ENCODE results near the gene PDE1A.

PDE1A gene

GRCh38 chr2:182261860-182262387 is 164.9 kb downstream of the PDE1A start:
- no peaks in the 10 kb centered on the region for H3K4me1 ChIP-seq (ENCODE audit: control insufficient read depth in 2 of 2, insufficient read depth in 2 of 2, low read length in 2 of 2)
- H3K9ac ChIP-seq (ENCODE audit: low read depth in 1 of 2, low read length in 2 of 2), result no peak overlapping the region
- no peaks in the 10 kb centered on the region for H3K9me3 ChIP-seq (ENCODE audit: control insufficient read depth in 2 of 2, low read length in 2 of 2)
- no peak overlapping the region for H3K4me3 ChIP-seq (ENCODE audit: low read length in 2 of 2)
- no peak overlapping the region for H3K27ac ChIP-seq (ENCODE audit: low read depth in 2 of 2, low read length in 2 of 2)
- H3K36me3 ChIP-seq (ENCODE audit: control insufficient read depth in 2 of 2, insufficient read depth in 2 of 2, low read length in 2 of 2), result no peaks in the 10 kb centered on the region
- H3K27me3 ChIP-seq (ENCODE audit: control insufficient read depth in 2 of 2, insufficient read depth in 2 of 2, low read length in 2 of 2), result no peaks in the 10 kb centered on the region

GRCh38 chr2:182259629-182260150 is 167.1 kb downstream of the PDE1A start:
- Histone ChIP-seq H3K4me3 (ENCODE audit: low read length in 2 of 2) (no peak overlapping the region), H3K27me3 (ENCODE audit: control insufficient read depth in 2 of 2, insufficient read depth in 2 of 2, low read length in 2 of 2) (no peaks in the 10 kb centered on the region), H3K9ac (ENCODE audit: low read depth in 1 of 2, low read length in 2 of 2) (no peak overlapping the region), H3K4me1 (ENCODE audit: control insufficient read depth in 2 of 2, insufficient read depth in 2 of 2, low read length in 2 of 2) (no peaks in the 10 kb centered on the region), H3K36me3 (ENCODE audit: control insufficient read depth in 2 of 2, insufficient read depth in 2 of 2, low read length in 2 of 2) (no peaks in the 10 kb centered on the region), H3K27ac (ENCODE audit: low read depth in 2 of 2, low read length in 2 of 2) (no peak overlapping the region), H3K9me3 (ENCODE audit: control insufficient read depth in 2 of 2, low read length in 2 of 2) (no peaks in the 10 kb centered on the region)

GRCh38 chr2:182252534-182252933 is 174.3 kb downstream of the PDE1A start:
- no peak overlapping the region for H3K27ac ChIP-seq (ENCODE audit: low read depth in 2 of 2, low read length in 2 of 2)

GRCh38 chr2:182248898-182249297 is 177.9 kb downstream of the PDE1A start:
- Histone ChIP-seq H3K4me3 (ENCODE audit: low read length in 2 of 2) (no peak overlapping the region), H3K36me3 (ENCODE audit: control insufficient read depth in 2 of 2, insufficient read depth in 2 of 2, low read length in 2 of 2) (no peaks in the 10 kb centered on the region), H3K27ac (ENCODE audit: low read depth in 2 of 2, low read length in 2 of 2) (no peak overlapping the region), H3K9me3 (ENCODE audit: control insufficient read depth in 2 of 2, low read length in 2 of 2) (no peaks in the 10 kb centered on the region), H3K27me3 (ENCODE audit: control insufficient read depth in 2 of 2, insufficient read depth in 2 of 2, low read length in 2 of 2) (no peaks in the 10 kb centered on the region), H3K9ac (ENCODE audit: low read depth in 1 of 2, low read length in 2 of 2) (no peak overlapping the region), H3K4me1 (ENCODE audit: control insufficient read depth in 2 of 2, insufficient read depth in 2 of 2, low read length in 2 of 2) (no peaks in the 10 kb centered on the region)

More at GRCh38 chr2:182252534-182252933, 174.3 kb downstream of the PDE1A start:
- H3K4me3 ChIP-seq (ENCODE audit: low read length in 2 of 2), result no peak overlapping the region
- no peaks in the 10 kb centered on the region for H3K27me3 ChIP-seq (ENCODE audit: control insufficient read depth in 2 of 2, insufficient read depth in 2 of 2, low read length in 2 of 2)
- H3K36me3 ChIP-seq (ENCODE audit: control insufficient read depth in 2 of 2, insufficient read depth in 2 of 2, low read length in 2 of 2), result no peaks in the 10 kb centered on the region
- H3K9me3 ChIP-seq (ENCODE audit: control insufficient read depth in 2 of 2, low read length in 2 of 2), result no peaks in the 10 kb centered on the region
- no peak overlapping the region for H3K9ac ChIP-seq (ENCODE audit: low read depth in 1 of 2, low read length in 2 of 2)
- no peaks in the 10 kb centered on the region for H3K4me1 ChIP-seq (ENCODE audit: control insufficient read depth in 2 of 2, insufficient read depth in 2 of 2, low read length in 2 of 2)

GRCh38 chr2:182248362-182248761 is 178.5 kb downstream of the PDE1A start:
- Histone ChIP-seq H3K9me3 (ENCODE audit: control insufficient read depth in 2 of 2, low read length in 2 of 2) (no peaks in the 10 kb centered on the region), H3K27ac (ENCODE audit: low read depth in 2 of 2, low read length in 2 of 2) (no peak overlapping the region), H3K27me3 (ENCODE audit: control insufficient read depth in 2 of 2, insufficient read depth in 2 of 2, low read length in 2 of 2) (no peaks in the 10 kb centered on the region), H3K36me3 (ENCODE audit: control insufficient read depth in 2 of 2, insufficient read depth in 2 of 2, low read length in 2 of 2) (no peaks in the 10 kb centered on the region), H3K4me1 (ENCODE audit: control insufficient read depth in 2 of 2, insufficient read depth in 2 of 2, low read length in 2 of 2) (no peaks in the 10 kb centered on the region), H3K4me3 (ENCODE audit: low read length in 2 of 2) (no peak overlapping the region), H3K9ac (ENCODE audit: low read depth in 1 of 2, low read length in 2 of 2) (no peak overlapping the region)

- H3K9ac ChIP-seq (ENCODE audit: low read depth in 1 of 2, low read length in 2 of 2), result no peak overlapping the region
- no peaks in the 10 kb centered on the region for H3K9me3 ChIP-seq (ENCODE audit: control insufficient read depth in 2 of 2, low read length in 2 of 2)
- no peaks in the 10 kb centered on the region for H3K27me3 ChIP-seq (ENCODE audit: control insufficient read depth in 2 of 2, insufficient read depth in 2 of 2, low read length in 2 of 2)
- no peaks in the 10 kb centered on the region for H3K36me3 ChIP-seq (ENCODE audit: control insufficient read depth in 2 of 2, insufficient read depth in 2 of 2, low read length in 2 of 2)
- H3K4me1 ChIP-seq (ENCODE audit: control insufficient read depth in 2 of 2, insufficient read depth in 2 of 2, low read length in 2 of 2), result no peaks in the 10 kb centered on the region
- H3K27ac ChIP-seq (ENCODE audit: low read depth in 2 of 2, low read length in 2 of 2), result no peak overlapping the region
- no peak overlapping the region for H3K4me3 ChIP-seq (ENCODE audit: low read length in 2 of 2)
These were observed 179.0 kb downstream of the PDE1A start for GRCh38 chr2:182247831-182248230.

- Histone ChIP-seq H3K9ac (ENCODE audit: low read depth in 1 of 2, low read length in 2 of 2) (no peak overlapping the region), H3K4me3 (ENCODE audit: low read length in 2 of 2) (no peak overlapping the region), H3K27me3 (ENCODE audit: control insufficient read depth in 2 of 2, insufficient read depth in 2 of 2, low read length in 2 of 2) (no peaks in the 10 kb centered on the region), H3K9me3 (ENCODE audit: control insufficient read depth in 2 of 2, low read length in 2 of 2) (no peaks in the 10 kb centered on the region), H3K27ac (ENCODE audit: low read depth in 2 of 2, low read length in 2 of 2) (no peak overlapping the region), H3K36me3 (ENCODE audit: control insufficient read depth in 2 of 2, insufficient read depth in 2 of 2, low read length in 2 of 2) (no peaks in the 10 kb centered on the region), H3K4me1 (ENCODE audit: control insufficient read depth in 2 of 2, insufficient read depth in 2 of 2, low read length in 2 of 2) (peaks cover 0 to 4% of the 10 kb centered on the region in 2 donors)
These were observed 180.9 kb downstream of the PDE1A start for GRCh38 chr2:182245963-182246362.

- no peak overlapping the region for H3K9ac ChIP-seq (ENCODE audit: low read depth in 1 of 2, low read length in 2 of 2)
- no peak overlapping the region for H3K4me3 ChIP-seq (ENCODE audit: low read length in 2 of 2)
- H3K27me3 ChIP-seq (ENCODE audit: control insufficient read depth in 2 of 2, insufficient read depth in 2 of 2, low read length in 2 of 2), result no peaks in the 10 kb centered on the region
- no peaks in the 10 kb centered on the region for H3K9me3 ChIP-seq (ENCODE audit: control insufficient read depth in 2 of 2, low read length in 2 of 2)
- no peaks in the 10 kb centered on the region for H3K36me3 ChIP-seq (ENCODE audit: control insufficient read depth in 2 of 2, insufficient read depth in 2 of 2, low read length in 2 of 2)
- H3K27ac ChIP-seq (ENCODE audit: low read depth in 2 of 2, low read length in 2 of 2), result no peak overlapping the region
- H3K4me1 ChIP-seq (ENCODE audit: control insufficient read depth in 2 of 2, insufficient read depth in 2 of 2, low read length in 2 of 2), result peaks cover 0 to 6% of the 10 kb centered on the region in 2 donors
These were observed 184.2 kb downstream of the PDE1A start for GRCh38 chr2:182242609-182243008.

- Histone ChIP-seq H3K9me3 (ENCODE audit: control insufficient read depth in 2 of 2, low read length in 2 of 2) (no peaks in the 10 kb centered on the region), H3K27me3 (ENCODE audit: control insufficient read depth in 2 of 2, insufficient read depth in 2 of 2, low read length in 2 of 2) (no peaks in the 10 kb centered on the region), H3K4me3 (ENCODE audit: low read length in 2 of 2) (no peak overlapping the region), H3K27ac (ENCODE audit: low read depth in 2 of 2, low read length in 2 of 2) (no peak overlapping the region), H3K9ac (ENCODE audit: low read depth in 1 of 2, low read length in 2 of 2) (no peak overlapping the region), H3K4me1 (ENCODE audit: control insufficient read depth in 2 of 2, insufficient read depth in 2 of 2, low read length in 2 of 2) (peaks cover 0 to 6% of the 10 kb centered on the region in 2 donors), H3K36me3 (ENCODE audit: control insufficient read depth in 2 of 2, insufficient read depth in 2 of 2, low read length in 2 of 2) (no peaks in the 10 kb centered on the region)
These were observed 184.9 kb downstream of the PDE1A start for GRCh38 chr2:182241936-182242335.

GRCh38 chr2:182240862-182241371 is 185.9 kb downstream of the PDE1A start:
- no peak overlapping the region for H3K9ac ChIP-seq (ENCODE audit: low read depth in 1 of 2, low read length in 2 of 2)
- no peak overlapping the region for H3K27ac ChIP-seq (ENCODE audit: low read depth in 2 of 2, low read length in 2 of 2)
- no peaks in the 10 kb centered on the region for H3K9me3 ChIP-seq (ENCODE audit: control insufficient read depth in 2 of 2, low read length in 2 of 2)
- no peaks in the 10 kb centered on the region for H3K36me3 ChIP-seq (ENCODE audit: control insufficient read depth in 2 of 2, insufficient read depth in 2 of 2, low read length in 2 of 2)
- no peaks in the 10 kb centered on the region for H3K27me3 ChIP-seq (ENCODE audit: control insufficient read depth in 2 of 2, insufficient read depth in 2 of 2, low read length in 2 of 2)
- peak overlapping the region in 1 of 2 donors; percentile 52 for H3K4me3 ChIP-seq (ENCODE audit: low read length in 2 of 2)
- H3K4me1 ChIP-seq (ENCODE audit: control insufficient read depth in 2 of 2, insufficient read depth in 2 of 2, low read length in 2 of 2), result peaks cover 0 to 6% of the 10 kb centered on the region in 2 donors
